HepG2 (cell line): ENCODE results near the gene ALKBH5. TPM values are rescaled to one million over a fixed set of nuclear protein-coding genes. Genes with fewer than 3 reads are reported as not detected.
A peak's percentile ranks its signal among the peaks of the same experiment; 100 is the strongest.

Experiments
- BCL3 ChIP-seq: sonication (generic); formaldehyde crosslinking; IDR thresholded peaks from 2 replicates; pipeline ENCODE4 v1.5.1; 2020; ENCODE audit warnings: mild to moderate bottlenecking, missing genetic modification reagents, moderate library complexity
- CENPX ChIP-seq: sonication (generic); formaldehyde crosslinking; IDR thresholded peaks from 2 replicates; pipeline ENCODE4 v1.9.0; 2021; ENCODE audit warnings: mild to moderate bottlenecking, missing genetic modification reagents, moderate library complexity
- E2F5 ChIP-seq: sonication (generic); formaldehyde crosslinking; conservative IDR thresholded peaks from 2 replicates; pipeline ENCODE4 v1.4.0; 2020; ENCODE audit warnings: missing genetic modification reagents
- ELF1 ChIP-seq: sonication (generic); formaldehyde crosslinking; IDR thresholded peaks from 2 replicates; pipeline ENCODE4 v1.4.0; 2020; ENCODE audit warnings: missing genetic modification reagents
- KAT7 ChIP-seq: IDR thresholded peaks from 2 replicates; pipeline ENCODE4 v1.6.1; 2018; ENCODE audit warnings: borderline replicate concordance, missing compliant biosample characterization
- KDM5A ChIP-seq: fragments of 200-600 bp; sonication (generic); IDR thresholded peaks from 2 replicates; pipeline ENCODE4 v1.7.0; 2018; ENCODE audit warnings: antibody characterized with exemption, mild to moderate bottlenecking, low read length, borderline replicate concordance
- KDM6A ChIP-seq: IDR thresholded peaks from 2 replicates; pipeline ENCODE4 v1.6.1; 2016; ENCODE audit warnings: low read depth
- KLF6 ChIP-seq: IDR thresholded peaks from 2 replicates; pipeline ENCODE4 v1.8.0; 2016; ENCODE audit warnings: missing biosample characterization, missing genetic modification reagents
- LCORL ChIP-seq, 2 experiments: fragments of 450-650 bp in 1 of 2; sonication (generic) in 1 of 2; formaldehyde crosslinking in 1 of 2; IDR thresholded peaks; 2 replicates each; pipeline versions ENCODE4 v1.5.0 to v1.6.1; 2017 to 2020; ENCODE audit warnings: antibody characterized with exemption in 1 of 2, missing genetic modification reagents in 1 of 2
- MBD4 ChIP-seq: IDR thresholded peaks from 2 replicates; pipeline ENCODE4 v1.6.1; 2012; ENCODE audit warnings: low read length, inconsistent platforms, borderline replicate concordance
- MLLT10 ChIP-seq: sonication (generic); formaldehyde crosslinking; IDR thresholded peaks from 2 replicates; pipeline ENCODE4 v1.4.0; 2020; ENCODE audit warnings: missing genetic modification reagents
- NCOA5 ChIP-seq: sonication (generic); formaldehyde crosslinking; IDR thresholded peaks from 2 replicates; pipeline ENCODE4 v1.4.0; 2020; ENCODE audit warnings: missing genetic modification reagents
- PATZ1 ChIP-seq: sonication (generic); formaldehyde crosslinking; IDR thresholded peaks from 2 replicates; pipeline ENCODE4 v1.4.0; 2020; ENCODE audit warnings: missing genetic modification reagents
- PPARG ChIP-seq: conservative IDR thresholded peaks from 2 replicates; pipeline ENCODE4 v1.6.1; 2016; ENCODE audit warnings: missing biosample characterization, missing genetic modification reagents
- PRMT3 ChIP-seq: sonication (generic); formaldehyde crosslinking; IDR thresholded peaks from 2 replicates; pipeline ENCODE4 v1.8.1; 2022; ENCODE audit warnings: low read depth, mild to moderate bottlenecking, moderate library complexity, missing genetic modification reagents, borderline replicate concordance
- SMARCC2 ChIP-seq: fragments of 450-650 bp; IDR thresholded peaks from 2 replicates; pipeline ENCODE4 v1.6.1; 2017; ENCODE audit warnings: antibody characterized with exemption, mild to moderate bottlenecking
- TAF1 ChIP-seq: sonication (generic); formaldehyde crosslinking; IDR thresholded peaks from 2 replicates; pipeline ENCODE4 v1.4.0; 2020; ENCODE audit warnings: missing genetic modification reagents
- WIZ ChIP-seq: sonication (generic); formaldehyde crosslinking; IDR thresholded peaks from 2 replicates; pipeline ENCODE4 v1.5.1; 2020; ENCODE audit warnings: mild to moderate bottlenecking, missing genetic modification reagents
- ZFAT ChIP-seq: sonication (generic); formaldehyde crosslinking; conservative IDR thresholded peaks from 2 replicates; pipeline ENCODE4 v1.8.1; 2023; ENCODE audit warnings: missing genetic modification reagents, inconsistent platforms
- ZFP36L2 ChIP-seq: sonication (generic); formaldehyde crosslinking; IDR thresholded peaks from 2 replicates; pipeline ENCODE4 v1.4.0; 2020; ENCODE audit warnings: missing genetic modification reagents
- ZKSCAN5 ChIP-seq: sonication (generic); formaldehyde crosslinking; IDR thresholded peaks from 2 replicates; pipeline ENCODE4 v1.5.1; 2020; ENCODE audit warnings: mild to moderate bottlenecking, missing genetic modification reagents
- ZMYM3 ChIP-seq: sonication (generic); formaldehyde crosslinking; IDR thresholded peaks from 2 replicates; pipeline ENCODE4 v1.5.1; 2020; ENCODE audit warnings: mild to moderate bottlenecking, missing genetic modification reagents
- ZNF160 ChIP-seq: sonication (generic); formaldehyde crosslinking; IDR thresholded peaks from 2 replicates; pipeline ENCODE4 v1.8.0; 2022; ENCODE audit warnings: mild to moderate bottlenecking, inconsistent platforms, missing genetic modification reagents
- ZNF225 ChIP-seq: sonication (generic); formaldehyde crosslinking; IDR thresholded peaks from 2 replicates; pipeline ENCODE4 v1.4.0; 2020; ENCODE audit warnings: mild to moderate bottlenecking, missing genetic modification reagents
- ZNF552 ChIP-seq: sonication (generic); formaldehyde crosslinking; IDR thresholded peaks from 2 replicates; pipeline ENCODE4 v1.9.0; 2022; ENCODE audit warnings: missing genetic modification reagents, mild to moderate bottlenecking, borderline replicate concordance
- ZNF639 ChIP-seq: conservative IDR thresholded peaks from 2 replicates; pipeline ENCODE4 v1.6.1; 2018; ENCODE audit warnings: missing genetic modification reagents
- polyA plus RNA-seq, 8 experiments: library from polyadenylated mRNA; depleted of rRNA in 3 of 8; stranded (reverse) in 7 of 8; unstranded in 1 of 8; fragments of >200 nt; fragmentation: Illumina TruSeq in 4 of 8; extraction: Trizol in 4 of 8; gene quantifications; 2 replicates each; pipeline versions ENCODE4 v1.2.1 to v1.2.3, GENCODE V29; 2011 to 2016; ENCODE audit warnings: low read depth in 4 of 8, missing spikeins in 1 of 8, mixed read lengths in 1 of 8; ENCODE audit not compliant: insufficient read depth in 1 of 8
- total RNA-seq, 5 experiments: library from RNA; depleted of rRNA; stranded (reverse); fragments of >200 nt; fragmentation: Illumina TruSeq; extraction: Trizol; gene quantifications; 2 replicates each; pipeline ENCODE4 v1.2.3, GENCODE V29; 2016; ENCODE audit warnings: low read depth in 1 of 5

The ALKBH5 gene
- total and polyA plus RNA-seq, 2 of the 13 experiments (the other 11 are each of a cell fraction or from before 2014, with no cell fraction given): 68.9 to 76.9 TPM

- TF ChIP-seq BCL3 (CRISPR knock-in tag): no peak; the same call in 1 of the 2 replicates
- TF ChIP-seq KDM6A (CRISPR knock-in tag): no peak
- no peak for TF ChIP-seq ZFP36L2
- TF ChIP-seq SMARCC2: no peak
- TF ChIP-seq PPARG (CRISPR knock-in tag): no peak
- no peak for TF ChIP-seq LCORL (IDR thresholded peaks at IDR 0.05)
- no peak for TF ChIP-seq LCORL (CRISPR knock-in tag; IDR thresholded peaks at IDR 0.05)
- 0 out of 2 replicates have a peak, but pooled peaks have one; percentile 19 for TF ChIP-seq ZFAT (CRISPR knock-in tag)
- peak; percentile 83 for TF ChIP-seq TAF1 (CRISPR knock-in tag)
- peak; percentile 87; the same call in 1 of the 2 replicates for TF ChIP-seq KDM5A
- no peak for TF ChIP-seq PRMT3 (CRISPR knock-in tag)
- no peak for TF ChIP-seq MBD4
- no peak for TF ChIP-seq MLLT10 (CRISPR knock-in tag)
- 0 out of 2 replicates have a peak, but pooled peaks have one; percentile 57 for TF ChIP-seq KAT7 (CRISPR knock-in tag)
- 0 out of 2 replicates have a peak, but pooled peaks have one; percentile 47 for TF ChIP-seq ZNF160 (CRISPR knock-in tag)
- 0 out of 2 replicates have a peak, but pooled peaks have one; percentile 11 for TF ChIP-seq ZNF552 (CRISPR knock-in tag)
- no peak for TF ChIP-seq ELF1
- TF ChIP-seq KLF6: peak; percentile 36; the same call in 1 of the 2 replicates
- TF ChIP-seq WIZ (CRISPR knock-in tag): 0 out of 2 replicates have a peak, but pooled peaks have one; percentile 49
- TF ChIP-seq ZNF225 (CRISPR knock-in tag): no peak
- TF ChIP-seq ZNF639 (CRISPR knock-in tag): peak; percentile 89
- TF ChIP-seq ZMYM3 (CRISPR knock-in tag): no peak
- TF ChIP-seq NCOA5 (CRISPR knock-in tag): no peak
- 0 out of 2 replicates have a peak, but pooled peaks have one; percentile 31 for TF ChIP-seq ZKSCAN5 (CRISPR knock-in tag)
- peak; percentile 86 for TF ChIP-seq PATZ1
- no peak for TF ChIP-seq E2F5 (CRISPR knock-in tag)
- no peak for TF ChIP-seq CENPX (CRISPR knock-in tag)
These were observed 672 bp upstream of the ALKBH5 start (continued) for GRCh38 chr17:18182978-18183333.
